ENCODE results near the gene CHI3L2.

Gene CHI3L2

GRCh38 chr1:111242805-111243523 lies 15.5 kb downstream of the CHI3L2 start:
- POLR2A ChIA-PET (ENCODE audit: low non-redundant PET): no interaction called here
- no peak overlapping the region for H3K27ac ChIP-seq
- CTCF ChIA-PET: no interaction called here
- no peak for TF ChIP-seq CTCF (conservative IDR thresholded peaks at IDR 0.05; ENCODE audit: low read depth)
- DNase-seq (ENCODE audit: low spot score): no peak

DNA sequence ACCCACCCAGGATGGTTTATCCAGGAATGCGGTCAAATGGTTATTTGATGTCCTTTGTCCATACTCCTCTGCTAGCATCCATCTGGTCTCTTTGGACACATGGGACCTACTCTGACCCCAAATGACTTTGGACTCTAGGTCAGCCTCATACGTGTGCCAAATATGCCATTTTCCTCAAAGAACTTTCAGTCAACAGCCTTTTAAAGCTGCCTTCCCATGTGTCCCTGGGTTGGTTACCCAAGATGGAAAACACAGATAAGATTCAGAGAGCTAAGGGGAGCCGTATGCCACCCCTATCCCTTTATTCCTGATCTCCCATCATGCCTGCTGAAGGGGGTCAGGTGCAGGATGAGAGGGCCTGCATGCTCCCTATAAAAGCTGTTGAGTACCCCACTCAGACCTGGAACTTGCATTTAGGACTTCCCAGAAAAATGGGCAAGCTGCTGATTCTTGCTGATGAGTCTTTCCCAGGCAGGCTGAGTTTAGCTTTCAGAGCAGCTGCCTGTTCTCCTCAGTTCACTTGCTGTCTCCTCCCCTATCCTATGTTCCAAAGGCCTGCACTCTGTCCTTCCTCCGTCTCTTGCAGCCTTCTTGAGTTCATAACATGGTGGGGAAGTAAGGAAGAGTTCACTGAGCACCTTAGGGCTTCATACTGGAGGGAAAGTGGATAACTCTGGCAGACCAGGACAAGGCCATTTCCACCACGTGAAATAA lies 19.8 kb downstream of the CHI3L2 start:
- TF ChIP-seq CTCF (conservative IDR thresholded peaks at IDR 0.05; ENCODE audit: low read depth): no peak
- DNase-seq (ENCODE audit: low spot score): no peak
- H3K27ac ChIP-seq: no peak overlapping the region
- ChIA-PET POLR2A (ENCODE audit: low non-redundant PET) (interaction anchor here (0.6 kb wide), 1 partner anchor 385 kb away, joined by 3 read pairs; no protein-coding TSS in a partner anchor), CTCF (interaction anchor here (0.9 kb wide), 1 partner anchor 24 kb away, joined by 3 read pairs; no protein-coding TSS in a partner anchor)

GRCh38 chr1:111249960-111250359 lies 22.4 kb downstream of the CHI3L2 start:
- H3K27ac ChIP-seq: no peak overlapping the region
- no peak for TF ChIP-seq CTCF (conservative IDR thresholded peaks at IDR 0.05; ENCODE audit: low read depth)
- ChIA-PET POLR2A (ENCODE audit: low non-redundant PET) (no interaction called here), CTCF (no interaction called here)
- DNase-seq (ENCODE audit: low spot score): no peak

DNA sequence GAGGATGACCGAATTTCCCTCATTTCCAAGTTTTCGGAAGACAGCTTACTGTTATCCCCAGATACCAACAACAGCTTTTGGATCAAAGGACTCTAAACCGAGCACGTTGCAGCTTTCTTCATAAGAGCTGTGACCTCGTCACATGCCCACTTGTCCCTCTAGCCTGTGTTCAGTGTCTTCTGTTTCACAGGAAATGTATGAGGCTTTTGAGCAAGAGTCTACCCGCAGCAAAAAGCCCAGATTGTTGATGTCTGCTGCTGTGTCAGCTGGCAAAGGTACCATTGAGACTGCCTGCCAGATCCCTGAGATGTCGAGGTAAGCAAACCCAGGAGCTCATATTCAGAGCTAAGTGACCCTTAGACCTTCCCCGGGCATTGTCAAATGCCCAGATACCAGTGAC lies 24.1 kb downstream of the CHI3L2 start:
- ChIA-PET POLR2A (ENCODE audit: low non-redundant PET) (no interaction called here), CTCF (no interaction called here)
- DNase-seq (ENCODE audit: low spot score): no peak
- no peak overlapping the region for H3K27ac ChIP-seq
- no peak for TF ChIP-seq CTCF (conservative IDR thresholded peaks at IDR 0.05; ENCODE audit: low read depth)

DNA sequence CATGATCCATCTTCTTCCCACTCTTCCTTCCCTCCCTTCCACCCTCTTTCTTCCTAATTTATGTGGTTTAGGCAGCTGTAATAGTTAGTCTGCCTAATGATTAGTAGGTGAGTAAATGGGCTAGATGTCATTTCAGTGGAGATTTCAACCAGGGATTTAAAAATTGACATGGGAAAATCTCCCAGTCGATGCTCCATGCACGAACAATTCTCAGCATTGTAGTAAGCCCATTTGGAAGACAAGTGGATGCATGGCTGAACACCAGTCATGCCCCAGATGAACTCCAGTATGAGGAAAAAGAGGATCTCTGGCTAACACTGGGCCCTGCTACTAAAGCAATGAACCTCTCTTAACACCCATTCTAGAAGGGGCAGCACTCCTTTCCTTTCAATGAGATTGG lies 25.3 kb downstream of the CHI3L2 start:
- TF ChIP-seq CTCF (conservative IDR thresholded peaks at IDR 0.05; ENCODE audit: low read depth): no peak
- ChIA-PET POLR2A (ENCODE audit: low non-redundant PET) (no interaction called here), CTCF (no interaction called here)

DNA sequence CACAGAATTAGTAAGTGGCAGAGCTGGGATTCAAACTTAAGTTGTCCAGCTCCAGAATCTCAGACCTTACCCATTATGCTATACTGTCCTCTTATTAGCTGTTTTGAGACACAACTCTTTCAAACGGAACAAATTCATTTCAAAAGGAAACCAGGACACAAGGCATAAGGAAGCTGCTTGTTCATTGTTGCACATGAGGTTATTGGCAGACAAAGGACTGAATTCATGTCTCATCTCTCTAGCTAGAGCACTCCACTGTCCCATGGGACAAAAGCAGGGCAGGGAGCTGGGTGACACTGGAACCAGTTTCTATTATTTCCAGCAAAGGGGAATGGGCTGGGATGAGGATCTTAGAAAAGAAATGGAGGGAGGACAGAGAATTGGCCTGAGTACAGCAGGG lies 26.4 kb downstream of the CHI3L2 start:
- ChIA-PET POLR2A (ENCODE audit: low non-redundant PET) (no interaction called here), CTCF (interaction anchor here (1.3 kb wide), 1 partner anchor 31 kb away, joined by 4 read pairs; no protein-coding TSS in a partner anchor)
- no peak overlapping the region for H3K27ac ChIP-seq
- TF ChIP-seq CTCF (conservative IDR thresholded peaks at IDR 0.05; ENCODE audit: low read depth): no peak
- no peak for DNase-seq (ENCODE audit: low spot score)

More for the DNA sequence above, 25.3 kb downstream of the CHI3L2 start:
- DNase-seq (ENCODE audit: low spot score): no peak
- H3K27ac ChIP-seq: no peak overlapping the region
